Naive thymus-derived CD8-positive, alpha-beta T cell (primary cell): ENCODE results near the gene TMEM178A. TPM values are rescaled to one million over a fixed set of nuclear protein-coding genes. Genes with fewer than 3 reads are reported as not detected.

ENCODE experiments used
- ATAC-seq, 2 donors: fragments of 150-1000 bp; cut with Tn5 transposase in 1 of 2; sonication (Bioruptor Pico), chemical (Tn5 transposase) in 1 of 2; 1 replicate in 1 of 2; 2 replicates in 1 of 2; pipeline ENCODE4 v1.10.0; 2021; ENCODE audit warnings: mild to moderate bottlenecking in 2 of 2, moderate library complexity in 2 of 2
- POLR2A ChIA-PET: fragments of 350-600 bp; sonication (Branson Sonifier 250); formaldehyde crosslinking; loops from one replicate; lab custom pipeline; 2021; ENCODE audit warnings: antibody characterized with exemption; lab: Charles Lee
- DNase-seq, 10 donors: peaks; one replicate each; pipeline versions ENCODE4 v3.0.0 to v3.0.0-alpha.2; 2020 to 2022
- H3K27ac Mint-ChIP-seq, 10 donors: one replicate each; pipeline ENCODE4 v1.8.0; 2020 to 2022; ENCODE audit warnings: mild to moderate bottlenecking in 10 of 10, mixed read lengths in 10 of 10, moderate library complexity in 4 of 10, inconsistent platforms in 1 of 10
- H3K27me3 Mint-ChIP-seq, 5 donors: one replicate each; pipeline ENCODE4 v1.8.0; 2021 to 2022; ENCODE audit warnings: mixed read lengths in 5 of 5
- H3K36me3 Mint-ChIP-seq, 3 donors: one replicate each; pipeline ENCODE4 v1.8.0; 2020 to 2022; ENCODE audit warnings: mixed read lengths in 3 of 3, mild to moderate bottlenecking in 2 of 3, inconsistent platforms in 1 of 3
- H3K4me1 Mint-ChIP-seq, 4 donors: one replicate each; pipeline ENCODE4 v1.8.0; 2021 to 2022; ENCODE audit warnings: mixed read lengths in 4 of 4
- H3K4me3 Mint-ChIP-seq, 10 donors: one replicate each; pipeline ENCODE4 v1.8.0; 2020 to 2022; ENCODE audit warnings: mild to moderate bottlenecking in 10 of 10, mixed read lengths in 10 of 10, moderate library complexity in 6 of 10, inconsistent platforms in 1 of 10
- H3K9me3 Mint-ChIP-seq, 9 donors: one replicate each; pipeline ENCODE4 v1.8.0; 2020 to 2022; ENCODE audit warnings: mixed read lengths in 9 of 9, mild to moderate bottlenecking in 3 of 9, inconsistent platforms in 1 of 9, moderate library complexity in 1 of 9
- polyA plus RNA-seq, 3 donors: library from polyadenylated mRNA; unstranded; fragments of 300-500 nt; fragmentation: Illumina TruSeq; gene quantifications; one replicate each; pipeline ENCODE4 v1.2.3, GENCODE V29; 2021
- total RNA-seq, 8 experiments: library from RNA in 2 of 8; stranded (reverse) in 2 of 8; gene quantifications; one replicate each; pipeline ENCODE4 v1.2.3 and lab custom pipeline; 2021 to 2026

Gene TMEM178A
- total and polyA plus RNA-seq, 5 experiments from 2014 or later: 0.11 to 0.99 (median 0.47) TPM; not detected in 2

DNA sequence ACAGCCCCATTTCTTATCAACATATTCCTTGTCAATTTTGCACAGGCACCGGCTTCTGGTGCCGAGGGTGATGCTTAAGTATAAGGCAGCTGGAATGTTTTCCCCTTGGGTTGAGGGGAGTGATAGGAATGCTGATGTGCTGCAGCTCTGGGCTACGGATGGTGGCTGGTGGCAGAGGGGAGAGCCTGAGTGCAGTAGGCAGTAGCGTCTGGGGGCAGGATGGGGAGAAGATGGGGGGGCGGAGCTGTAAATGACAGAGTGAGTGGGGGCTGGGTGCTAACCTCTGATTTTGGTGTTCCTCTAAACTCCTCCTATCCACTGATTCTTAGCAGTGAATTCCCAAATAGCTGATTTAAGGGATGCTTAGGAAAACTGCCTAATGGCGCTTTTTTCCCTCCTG, 20.7 kb downstream of the TMEM178A start:
- POLR2A ChIA-PET: no interaction called here
- Mint-ChIP-seq H3K9me3 (peaks cover 4 to 15% (median 7%) of the 10 kb centered on the region in 9 donors), H3K36me3 (peaks cover 0 to 6% (median 0%) of the 10 kb centered on the region in 3 donors), H3K4me1 (no peaks in the 10 kb centered on the region), H3K27ac (peak overlapping the region in 1 of 10 donors; percentile 53), H3K27me3 (peaks cover 15 to 30% (median 21%) of the 10 kb centered on the region in 5 donors), H3K4me3 (no peak overlapping the region)
- DNase-seq (no peak), ATAC-seq (no peak)

DNA sequence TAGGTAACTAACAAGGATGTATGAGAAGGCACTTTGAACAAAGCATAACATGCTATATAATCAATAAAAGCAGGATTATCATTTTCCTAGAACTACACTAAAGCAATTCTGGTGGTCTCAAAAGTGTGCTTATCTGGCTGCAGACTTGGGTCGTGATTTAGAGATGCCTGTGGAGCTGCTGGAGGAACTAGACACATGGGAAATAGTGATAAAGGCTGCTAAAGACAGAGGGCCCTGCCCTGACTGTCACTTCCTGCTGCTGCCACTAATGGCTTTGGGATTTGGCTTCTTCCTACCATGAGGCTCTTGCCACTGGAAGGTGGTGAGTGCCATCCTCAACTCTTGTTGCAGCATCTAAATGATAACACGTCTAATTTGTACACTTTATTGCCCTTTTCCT, 22.5 kb downstream of the TMEM178A start:
- Mint-ChIP-seq H3K36me3 (peaks cover 0 to 6% (median 0%) of the 10 kb centered on the region in 3 donors), H3K9me3 (peaks cover 4 to 17% (median 7%) of the 10 kb centered on the region in 9 donors), H3K4me3 (no peak overlapping the region), H3K27me3 (peaks cover 20 to 30% (median 21%) of the 10 kb centered on the region in 5 donors), H3K4me1 (no peaks in the 10 kb centered on the region), H3K27ac (no peak overlapping the region)
- DNase-seq (no peak), ATAC-seq (no peak)
- POLR2A ChIA-PET: no interaction called here

DNA sequence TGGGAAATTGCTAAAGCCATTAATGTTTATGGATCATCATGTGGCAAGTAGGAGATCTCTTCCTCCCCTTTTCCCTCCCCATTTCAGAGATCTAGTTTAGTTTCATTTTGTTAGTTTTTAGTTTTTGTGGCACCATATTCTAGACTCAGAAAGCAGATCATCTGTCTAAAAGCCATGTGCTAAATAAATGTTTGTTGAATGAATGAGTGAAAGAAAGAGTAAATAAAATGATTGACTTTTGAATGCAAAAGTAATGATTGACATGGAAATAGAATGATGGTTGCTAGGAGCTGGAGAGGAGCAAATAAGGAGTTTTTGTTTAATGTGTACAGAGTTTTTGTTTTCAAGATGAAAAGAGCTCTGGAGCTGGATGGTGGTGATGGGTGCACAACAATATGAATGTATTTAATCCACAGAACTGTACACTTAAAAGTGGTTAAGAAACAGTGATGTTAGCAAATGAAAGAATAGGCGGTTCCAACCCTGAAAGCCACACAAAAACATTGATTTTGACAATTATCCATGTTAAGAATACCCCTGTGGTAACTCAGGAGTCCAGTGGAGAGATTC, 23.6 kb downstream of the TMEM178A start:
- no peak overlapping the region for H3K27ac Mint-ChIP-seq
- no peaks in the 10 kb centered on the region for H3K4me1 Mint-ChIP-seq
- no peak for ATAC-seq
- peaks cover 4 to 17% (median 7%) of the 10 kb centered on the region in 9 donors for H3K9me3 Mint-ChIP-seq
- H3K36me3 Mint-ChIP-seq: peaks cover 0 to 6% (median 0%) of the 10 kb centered on the region in 3 donors
- POLR2A ChIA-PET: no interaction called here
- DNase-seq: no peak
- H3K4me3 Mint-ChIP-seq: no peak overlapping the region
- peaks cover 17 to 30% (median 21%) of the 10 kb centered on the region in 5 donors for H3K27me3 Mint-ChIP-seq

DNA sequence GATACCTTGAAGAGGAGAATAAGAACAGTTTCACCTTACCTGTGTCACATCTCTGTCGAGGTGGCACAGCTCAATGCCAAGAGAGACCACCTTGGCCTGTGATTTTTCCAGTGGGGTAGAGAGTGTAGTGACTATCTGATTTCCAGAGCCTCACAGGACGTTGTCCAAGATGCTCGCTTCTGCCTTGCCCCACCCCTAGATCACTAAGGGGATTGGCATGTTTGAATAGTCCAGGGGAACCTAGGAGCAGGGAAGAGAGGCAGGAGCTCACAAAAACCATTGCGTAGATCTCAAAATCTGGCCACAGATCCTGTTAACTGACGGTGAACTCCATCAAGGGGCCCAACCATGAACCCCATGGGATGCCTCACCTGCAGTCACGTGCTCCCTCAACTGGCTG, 24.2 kb downstream of the TMEM178A start:
- no peak overlapping the region for H3K4me3 Mint-ChIP-seq
- peaks cover 0 to 6% (median 0%) of the 10 kb centered on the region in 3 donors for H3K36me3 Mint-ChIP-seq
- H3K27me3 Mint-ChIP-seq: peaks cover 14 to 25% (median 19%) of the 10 kb centered on the region in 5 donors
- H3K4me1 Mint-ChIP-seq: no peaks in the 10 kb centered on the region
- peaks cover 4 to 17% (median 7%) of the 10 kb centered on the region in 9 donors for H3K9me3 Mint-ChIP-seq
- DNase-seq (no peak), ATAC-seq (no peak)
- no peak overlapping the region for H3K27ac Mint-ChIP-seq
- POLR2A ChIA-PET: no interaction called here

DNA sequence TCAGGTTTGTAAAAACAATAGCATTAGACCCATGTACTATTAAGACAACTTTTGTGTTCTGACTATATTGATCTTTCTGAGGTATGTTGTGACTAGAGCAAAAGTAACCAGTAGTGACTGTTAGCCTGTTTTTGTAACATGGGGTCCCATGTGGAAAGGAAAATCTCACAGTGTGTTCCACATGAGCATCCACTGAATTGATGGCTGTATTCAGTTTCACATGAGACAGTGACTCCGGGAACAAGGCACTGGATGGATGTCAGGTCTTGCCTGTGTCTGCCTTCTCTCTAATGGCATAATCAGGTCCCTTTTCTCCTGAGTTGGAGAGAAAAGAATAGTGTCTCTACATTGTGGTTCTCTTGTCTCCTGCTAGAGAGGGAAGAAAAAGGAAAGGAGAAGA, 27.5 kb downstream of the TMEM178A start:
- POLR2A ChIA-PET: no interaction called here
- ATAC-seq: no peak
- Mint-ChIP-seq H3K27ac (no peak overlapping the region), H3K36me3 (peaks cover 0 to 6% (median 0%) of the 10 kb centered on the region in 3 donors), H3K9me3 (peaks cover 4 to 17% (median 7%) of the 10 kb centered on the region in 9 donors), H3K27me3 (peaks cover 0 to 21% (median 11%) of the 10 kb centered on the region in 5 donors), H3K4me3 (no peak overlapping the region), H3K4me1 (no peaks in the 10 kb centered on the region)
- no peak for DNase-seq

DNA sequence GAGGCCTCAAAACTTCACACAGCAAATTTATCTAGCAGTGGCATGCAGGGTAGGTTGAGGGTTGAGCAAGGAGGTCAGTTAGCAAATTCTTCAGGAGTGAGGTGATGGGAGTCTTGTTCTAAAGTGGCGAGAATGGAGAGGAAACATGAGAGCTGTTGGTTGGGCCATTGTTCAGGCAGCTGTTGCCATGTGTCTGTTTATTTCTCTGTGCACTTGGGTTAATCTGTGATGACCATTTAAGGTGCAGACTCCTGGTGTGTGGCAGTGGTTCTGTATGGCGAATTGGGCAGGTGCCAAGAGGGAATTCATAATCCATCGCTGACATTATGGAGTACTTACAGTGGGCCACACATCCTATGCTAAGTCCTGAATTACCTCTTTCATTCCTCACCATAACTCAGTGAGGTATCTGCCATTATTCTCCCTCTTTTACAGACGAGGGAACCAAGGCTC, 30.4 kb downstream of the TMEM178A start:
- no peak overlapping the region for H3K4me3 Mint-ChIP-seq
- H3K27ac Mint-ChIP-seq: no peak overlapping the region
- ATAC-seq (no peak), DNase-seq (no peak)
- H3K4me1 Mint-ChIP-seq: no peaks in the 10 kb centered on the region
- POLR2A ChIA-PET: no interaction called here
- H3K27me3 Mint-ChIP-seq: peaks cover 2 to 8% (median 5%) of the 10 kb centered on the region in 5 donors
- peaks cover 0 to 12% (median 2%) of the 10 kb centered on the region in 3 donors for H3K36me3 Mint-ChIP-seq
- H3K9me3 Mint-ChIP-seq: peaks cover 3 to 20% (median 16%) of the 10 kb centered on the region in 9 donors

DNA sequence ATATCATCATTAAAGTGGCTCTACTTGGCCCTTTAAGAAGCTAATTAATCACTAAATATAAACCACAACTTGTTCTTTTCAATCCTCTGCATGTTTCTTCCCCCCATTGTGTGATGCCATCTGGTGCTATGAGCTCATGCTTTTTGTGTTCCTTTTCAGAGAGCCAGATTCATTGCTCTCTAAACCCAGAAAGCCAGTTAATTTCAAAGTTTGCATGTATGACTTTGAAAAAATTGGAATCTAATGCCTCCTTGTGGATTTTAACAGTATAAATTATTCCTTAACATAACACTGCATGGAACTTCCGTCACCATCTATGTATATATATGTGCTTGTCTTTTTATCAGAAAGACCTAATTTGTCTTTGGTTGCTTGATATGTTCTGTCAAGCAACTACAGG, 31.1 kb downstream of the TMEM178A start:
- Mint-ChIP-seq H3K4me1 (no peaks in the 10 kb centered on the region), H3K4me3 (no peak overlapping the region), H3K9me3 (peaks cover 8 to 25% (median 20%) of the 10 kb centered on the region in 9 donors), H3K27ac (no peak overlapping the region), H3K36me3 (peaks cover 0 to 19% (median 4%) of the 10 kb centered on the region in 3 donors), H3K27me3 (peaks cover 2 to 8% (median 8%) of the 10 kb centered on the region in 5 donors)
- no peak for DNase-seq
- POLR2A ChIA-PET: no interaction called here
- no peak for ATAC-seq

DNA sequence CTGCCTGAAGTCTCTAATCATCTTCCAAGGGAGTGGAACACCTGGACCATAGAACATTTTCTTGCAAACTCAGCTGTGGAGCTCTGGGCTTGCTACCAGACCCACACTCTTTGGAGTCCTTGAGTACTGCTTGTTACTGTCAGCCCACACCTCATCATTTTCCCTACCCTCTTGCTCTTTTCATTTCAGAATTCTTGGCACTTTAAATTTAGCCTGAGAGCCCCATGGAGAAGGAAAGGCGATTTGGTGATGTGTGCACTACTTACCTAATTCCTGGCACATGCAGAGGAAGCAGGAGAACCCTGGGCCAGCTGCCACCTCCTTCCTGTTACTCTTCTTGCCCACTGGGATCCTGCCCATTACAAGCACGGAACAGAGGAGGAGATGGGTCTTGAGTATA, 31.7 kb downstream of the TMEM178A start:
- no peak for DNase-seq
- H3K27ac Mint-ChIP-seq: no peak overlapping the region
- H3K9me3 Mint-ChIP-seq: peaks cover 8 to 31% (median 25%) of the 10 kb centered on the region in 9 donors
- POLR2A ChIA-PET: no interaction called here
- no peak overlapping the region for H3K4me3 Mint-ChIP-seq
- H3K4me1 Mint-ChIP-seq: no peaks in the 10 kb centered on the region
- peaks cover 2 to 8% (median 3%) of the 10 kb centered on the region in 5 donors for H3K27me3 Mint-ChIP-seq
- H3K36me3 Mint-ChIP-seq: peaks cover 0 to 24% (median 4%) of the 10 kb centered on the region in 3 donors
- no peak for ATAC-seq

DNA sequence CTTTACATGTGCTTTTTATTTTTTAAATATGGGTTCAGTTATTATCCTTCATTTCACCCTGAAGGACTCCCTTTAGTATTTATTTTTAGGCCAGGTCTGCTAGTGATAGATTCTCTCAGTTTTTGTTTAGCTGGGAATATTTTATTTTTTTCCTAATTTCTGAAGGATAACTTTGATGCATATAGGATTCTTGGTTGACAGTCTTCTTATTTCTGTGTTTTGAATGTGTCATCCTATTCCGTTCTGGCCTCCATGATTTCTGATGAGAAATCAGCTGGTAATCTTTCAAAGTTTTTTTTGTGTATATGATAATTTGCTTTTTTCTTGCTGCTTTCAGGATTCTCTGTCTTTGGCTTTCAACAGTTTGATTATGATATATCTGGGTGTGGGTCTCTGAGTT, 35.4 kb downstream of the TMEM178A start:
- H3K27me3 Mint-ChIP-seq: peaks cover 0 to 15% (median 2%) of the 10 kb centered on the region in 5 donors
- H3K4me3 Mint-ChIP-seq: no peak overlapping the region
- peaks cover 0 to 27% (median 4%) of the 10 kb centered on the region in 3 donors for H3K36me3 Mint-ChIP-seq
- no peak for DNase-seq
- POLR2A ChIA-PET: no interaction called here
- peaks cover 8 to 38% (median 26%) of the 10 kb centered on the region in 9 donors for H3K9me3 Mint-ChIP-seq
- no peak overlapping the region for H3K27ac Mint-ChIP-seq
- H3K4me1 Mint-ChIP-seq: no peaks in the 10 kb centered on the region
- ATAC-seq: no peak

DNA sequence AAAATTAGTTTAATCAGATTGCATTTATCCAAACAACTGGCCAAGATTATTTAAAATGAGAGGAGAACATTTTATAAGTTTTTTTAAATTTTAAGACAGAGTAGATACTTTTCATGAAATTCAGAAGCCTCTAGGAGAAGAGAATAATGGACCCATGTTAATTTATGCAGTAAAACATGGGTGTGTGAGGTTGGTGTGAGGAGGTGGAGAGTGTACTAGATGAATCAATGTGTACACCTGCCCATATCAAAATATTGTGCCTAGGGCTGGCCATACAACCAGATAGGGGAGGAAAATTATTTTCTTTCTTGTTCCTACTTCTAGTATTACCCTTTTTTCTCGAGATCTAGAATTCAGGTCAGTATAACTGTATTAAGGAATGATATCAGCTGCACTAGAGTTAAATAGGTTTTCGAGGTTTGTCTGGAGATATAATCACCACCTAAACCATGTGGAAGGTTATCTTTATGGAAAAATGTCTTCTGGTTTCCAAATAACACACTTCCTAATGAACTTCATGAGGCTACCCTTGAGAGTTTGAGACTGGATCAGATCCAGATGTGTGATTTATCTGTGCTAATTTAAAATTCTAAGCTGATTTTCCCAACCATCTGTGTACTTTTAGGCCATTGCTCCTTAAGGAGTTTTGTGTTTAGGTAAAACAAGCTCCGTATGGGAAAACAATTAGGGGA, 37.6 kb downstream of the TMEM178A start:
- Mint-ChIP-seq H3K27me3 (peaks cover 0 to 29% (median 6%) of the 10 kb centered on the region in 5 donors), H3K4me3 (no peak overlapping the region), H3K36me3 (peaks cover 0 to 32% (median 7%) of the 10 kb centered on the region in 3 donors), H3K27ac (no peak overlapping the region), H3K9me3 (peaks cover 8 to 43% (median 26%) of the 10 kb centered on the region in 9 donors), H3K4me1 (peaks cover 0 to 2% (median 0%) of the 10 kb centered on the region in 4 donors)
- ATAC-seq (no peak), DNase-seq (no peak)
- POLR2A ChIA-PET: no interaction called here

DNA sequence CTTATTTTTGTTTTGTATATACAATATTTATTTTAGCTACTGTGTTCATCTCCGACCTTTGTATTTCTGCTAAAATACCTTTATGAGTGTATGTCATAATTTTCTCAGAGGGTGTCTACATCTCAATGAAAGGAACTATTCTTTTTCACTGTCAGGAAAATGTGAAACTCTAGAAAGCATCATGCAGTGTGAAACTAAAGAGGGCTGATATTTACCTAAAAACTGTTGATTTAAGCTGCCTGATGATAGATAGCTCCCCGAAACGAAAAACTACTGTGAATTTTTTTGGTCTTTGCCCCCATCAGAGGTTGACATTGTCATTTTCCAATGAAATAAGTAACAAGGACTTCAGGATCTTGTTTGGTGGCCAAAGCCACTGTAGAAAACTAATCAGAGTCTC, 38.8 kb downstream of the TMEM178A start:
- ATAC-seq: no peak
- Mint-ChIP-seq H3K27me3 (peaks cover 0 to 24% (median 10%) of the 10 kb centered on the region in 5 donors), H3K4me1 (peaks cover 0 to 2% (median 0%) of the 10 kb centered on the region in 4 donors), H3K4me3 (no peak overlapping the region), H3K27ac (no peak overlapping the region), H3K9me3 (peaks cover 8 to 40% (median 26%) of the 10 kb centered on the region in 9 donors), H3K36me3 (peaks cover 0 to 32% (median 7%) of the 10 kb centered on the region in 3 donors)
- POLR2A ChIA-PET: no interaction called here
- no peak for DNase-seq

DNA sequence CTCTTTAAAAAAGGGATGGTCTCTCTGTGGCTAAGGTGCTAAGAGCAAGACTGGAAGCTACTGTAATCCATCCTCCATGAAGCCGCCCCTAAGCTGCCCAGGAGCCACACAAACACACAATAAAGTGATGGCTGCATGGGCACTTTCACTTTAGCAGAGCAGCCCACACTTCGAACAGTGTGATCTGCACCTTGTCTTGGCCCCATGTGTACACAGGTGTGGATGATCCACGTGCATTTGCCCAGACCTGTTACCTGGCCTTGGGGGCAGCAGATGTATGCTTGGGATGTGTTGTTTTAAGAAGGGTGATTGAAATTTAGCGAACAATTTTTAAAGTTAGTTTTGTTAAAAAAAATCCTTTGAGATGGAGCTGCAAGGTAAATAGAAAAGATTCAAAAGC, 39.9 kb downstream of the TMEM178A start:
- DNase-seq (no peak), ATAC-seq (no peak)
- POLR2A ChIA-PET: no interaction called here
- peaks cover 0 to 2% (median 0%) of the 10 kb centered on the region in 4 donors for H3K4me1 Mint-ChIP-seq
- no peak overlapping the region for H3K27ac Mint-ChIP-seq
- H3K27me3 Mint-ChIP-seq: peaks cover 0 to 22% (median 11%) of the 10 kb centered on the region in 5 donors
- H3K4me3 Mint-ChIP-seq: no peak overlapping the region
- H3K36me3 Mint-ChIP-seq: peaks cover 0 to 26% (median 5%) of the 10 kb centered on the region in 3 donors
- H3K9me3 Mint-ChIP-seq: peaks cover 5 to 30% (median 20%) of the 10 kb centered on the region in 9 donors

DNA sequence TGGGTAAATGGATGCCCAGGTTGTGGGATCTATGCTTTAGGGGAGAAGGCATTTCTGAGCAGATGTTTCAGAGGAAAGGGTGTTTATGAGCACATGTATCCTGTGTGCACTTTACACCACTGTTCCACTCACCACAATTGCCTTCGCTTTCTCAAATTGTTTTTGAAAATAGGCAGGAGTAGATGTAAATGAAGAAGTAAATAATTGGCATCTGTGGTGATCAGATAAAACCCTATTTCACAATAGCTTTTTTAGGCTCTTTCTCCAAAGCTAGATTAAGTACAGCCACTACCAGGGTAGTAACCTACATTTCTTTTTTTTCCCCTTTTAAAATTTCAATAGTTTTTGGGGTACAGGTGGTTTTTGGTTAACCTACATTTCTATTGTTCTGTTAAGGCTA, 40.6 kb downstream of the TMEM178A start:
- ATAC-seq (no peak), DNase-seq (no peak)
- H3K9me3 Mint-ChIP-seq: peaks cover 3 to 23% (median 13%) of the 10 kb centered on the region in 9 donors
- H3K36me3 Mint-ChIP-seq: peaks cover 0 to 19% (median 3%) of the 10 kb centered on the region in 3 donors
- POLR2A ChIA-PET: no interaction called here
- H3K27me3 Mint-ChIP-seq: peaks cover 0 to 22% (median 11%) of the 10 kb centered on the region in 5 donors
- H3K4me1 Mint-ChIP-seq: peaks cover 0 to 2% (median 0%) of the 10 kb centered on the region in 4 donors
- no peak overlapping the region for H3K4me3 Mint-ChIP-seq
- H3K27ac Mint-ChIP-seq: no peak overlapping the region
